Ramos (cell line): ENCODE measurements around the gene EFTUD2.

Experiments used
- in situ Hi-C: fragments of 300-500 bp; cut with MboI; formaldehyde crosslinking; loops from one replicate; pipeline ENCODE4 v1.14.3; 2022; ENCODE audit warnings: low sequenced_read_pairs; ENCODE audit not compliant: unreplicated experiment

The EFTUD2 gene

GRCh38 chr17:44862278-44862914, 36.8 kb downstream of the EFTUD2 start:
- in situ Hi-C loops = loop anchor here (5.0 to 25.0 kb wide), 2 partner anchors 80 to 325 kb away; no protein-coding TSS in a partner anchor

- in situ Hi-C loops = loop anchor here (5.0 to 25.0 kb wide), 2 partner anchors 77 to 322 kb away; no protein-coding TSS in a partner anchor
Observed at GRCh38 chr17:44859701-44860100, 39.5 kb downstream of the EFTUD2 start.

- in situ Hi-C loops = loop anchor here (25.0 kb wide), 1 partner anchor 317 kb away; no protein-coding TSS in a partner anchor
Observed at GRCh38 chr17:44854192-44854591, 45.1 kb downstream of the EFTUD2 start.

DNA sequence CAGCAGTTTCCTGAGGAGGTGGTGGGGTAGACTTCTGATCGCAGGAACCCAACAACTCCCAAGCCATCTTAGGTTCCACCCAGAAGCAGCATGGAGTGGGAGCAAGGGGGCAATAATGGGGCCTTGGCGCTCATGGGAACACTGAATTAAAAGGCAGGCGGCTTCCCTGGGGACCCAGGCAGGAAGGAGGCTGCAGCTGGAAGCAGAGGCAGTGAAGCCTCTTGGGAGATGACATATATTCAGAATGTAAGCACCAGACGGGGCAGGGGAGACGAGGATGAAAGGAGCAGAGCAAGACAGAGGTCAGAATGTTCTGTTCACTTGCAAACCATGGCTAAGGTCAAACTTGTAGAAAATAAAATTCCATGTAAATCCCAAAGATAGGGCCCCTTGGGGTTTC, 48.6 kb downstream of the EFTUD2 start:
- in situ Hi-C loops = loop anchor here (25.0 kb wide), 1 partner anchor 313 kb away; no protein-coding TSS in a partner anchor

DNA sequence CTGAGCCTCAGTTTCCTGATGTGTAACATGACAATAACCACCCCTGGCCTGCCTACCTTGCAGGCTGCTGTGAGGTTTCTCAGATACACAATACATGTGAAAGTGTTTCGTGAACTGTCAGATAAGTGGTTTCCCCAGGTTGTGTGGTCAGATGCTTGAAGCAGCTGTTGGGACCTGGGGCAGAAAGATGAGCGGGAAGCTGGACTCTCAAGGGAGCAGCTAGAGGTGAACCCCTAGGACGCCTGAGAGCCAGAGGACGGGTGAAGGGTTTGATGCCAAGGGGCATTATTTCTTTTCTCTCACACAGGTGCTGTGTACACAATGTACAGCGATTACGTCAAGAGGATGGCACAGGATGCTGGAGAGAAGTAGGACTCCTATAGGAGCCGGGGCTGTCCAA, 49.2 kb downstream of the EFTUD2 start:
- in situ Hi-C loops = loop anchor here (25.0 kb wide), 1 partner anchor 313 kb away; no protein-coding TSS in a partner anchor

DNA sequence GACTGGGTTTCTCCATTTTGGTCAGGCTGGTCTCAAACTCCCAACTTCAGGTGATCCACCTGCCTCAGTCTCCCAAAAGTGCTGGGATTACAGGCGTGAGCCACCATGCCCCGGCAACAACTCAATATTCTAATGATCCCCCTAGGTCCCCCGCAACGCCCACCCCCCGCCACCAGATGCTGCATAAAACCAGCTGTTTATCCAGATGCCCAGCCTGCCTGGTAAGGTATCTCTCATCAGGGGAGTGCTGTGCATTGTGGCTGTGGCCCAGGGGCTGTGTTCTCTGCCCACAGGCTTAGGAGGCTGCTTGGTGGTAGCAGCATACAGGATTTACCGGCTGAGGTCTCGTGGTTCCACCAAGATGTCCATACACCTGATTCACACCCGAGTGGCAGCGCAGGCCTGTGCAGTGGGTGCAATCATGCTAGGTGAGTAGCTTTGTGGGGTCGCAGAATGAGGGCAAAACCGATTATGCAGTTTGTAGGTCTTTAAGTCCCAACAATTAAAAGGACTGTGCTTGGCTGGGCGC, 50.2 kb downstream of the EFTUD2 start:
- in situ Hi-C loops = no loop called here

DNA sequence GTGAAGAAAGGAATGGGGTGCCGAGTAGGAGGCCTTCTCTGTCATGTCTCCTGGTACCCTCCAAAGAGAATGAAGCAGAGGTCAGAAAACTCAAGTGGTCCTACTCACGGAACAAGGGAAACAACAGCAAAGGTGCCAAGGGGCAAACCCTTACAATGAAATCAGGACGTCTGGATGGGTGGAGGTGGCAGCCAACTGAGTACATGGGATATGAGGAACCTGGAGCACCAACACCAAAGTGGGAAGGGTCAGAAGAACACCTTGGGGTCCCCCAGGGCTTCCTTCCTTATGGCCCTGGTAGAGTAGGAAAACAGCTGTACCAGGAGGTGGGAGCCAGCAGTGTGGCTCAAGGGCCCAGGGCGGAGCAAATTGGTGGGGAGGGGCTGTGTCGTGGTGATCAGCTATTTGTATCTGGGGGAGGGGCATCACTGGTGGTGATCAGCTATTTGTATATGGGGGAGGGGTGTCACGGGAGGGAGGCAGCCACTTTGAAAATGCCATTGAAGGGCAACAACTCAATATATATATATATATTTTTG, 50.9 kb downstream of the EFTUD2 start:
- in situ Hi-C loops = no loop called here

DNA sequence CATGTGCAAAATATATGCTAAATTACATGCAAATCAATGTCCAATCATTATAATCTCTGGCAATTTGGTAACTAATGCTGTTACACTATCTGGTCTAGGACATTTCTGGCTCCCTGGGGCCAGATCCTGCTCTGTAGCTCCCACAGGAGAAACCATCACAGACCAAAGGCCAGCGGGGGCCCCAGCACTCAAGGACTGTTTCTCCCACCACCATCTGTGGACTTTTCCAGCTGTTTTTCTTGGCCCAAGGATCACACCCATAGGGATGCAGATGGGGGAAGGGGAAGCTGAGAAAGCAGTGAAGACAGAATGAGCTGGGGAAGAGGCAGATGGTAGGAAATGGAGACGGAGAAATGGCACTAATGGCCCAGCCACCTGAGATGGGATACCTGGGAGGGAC, 51.7 kb downstream of the EFTUD2 start, which contains the start of gene HIGD1B:
TSS of gene HIGD1B (plus strand) at position 298 of the 400 bp plus-strand sequence. CDS start 270 bp downstream, outside the sequence.
- in situ Hi-C loops = no loop called here

DNA sequence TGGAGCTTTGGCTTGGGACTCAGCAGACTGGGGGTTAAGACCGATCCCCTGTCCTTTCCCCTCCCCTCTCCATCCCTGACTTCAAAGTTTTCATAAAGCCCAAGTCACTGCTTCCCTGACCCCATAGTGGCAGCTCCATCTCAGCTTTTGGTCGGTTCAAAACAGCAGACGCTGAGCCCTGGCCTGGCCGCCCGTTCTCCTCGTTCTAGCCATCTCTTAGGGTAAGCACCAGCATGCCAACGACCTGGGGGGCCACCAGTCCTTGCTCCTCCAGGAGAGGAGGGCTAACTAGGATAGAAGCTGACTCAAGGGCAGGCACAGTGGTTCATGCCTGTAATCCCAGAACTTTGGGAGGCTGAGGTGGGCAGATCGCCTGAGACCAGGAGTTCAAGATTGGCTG, 53.0 kb downstream of the EFTUD2 start:
- in situ Hi-C loops = no loop called here

DNA sequence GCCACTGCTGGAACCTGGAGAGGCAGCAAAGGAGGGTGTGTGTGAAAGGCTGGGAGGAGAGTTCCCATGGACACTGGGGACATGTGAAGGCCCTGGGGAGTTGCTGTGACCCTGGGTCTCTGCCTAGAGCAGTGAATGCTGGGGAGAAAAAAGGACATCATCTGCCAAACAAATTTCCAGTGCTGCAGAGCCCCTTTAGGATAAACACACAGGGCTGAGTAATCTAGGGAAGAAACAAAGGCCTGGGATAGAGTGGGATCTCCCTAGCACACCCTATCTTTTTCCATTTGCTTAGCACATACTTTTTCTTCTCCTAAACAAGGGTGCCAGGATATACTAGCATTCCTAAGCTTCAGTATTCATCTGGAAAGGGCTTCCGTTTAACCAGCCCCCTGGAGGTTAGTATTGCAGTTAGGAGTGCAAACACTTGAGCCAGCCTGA, 54.8 kb downstream of the EFTUD2 start:
- in situ Hi-C loops = no loop called here

DNA sequence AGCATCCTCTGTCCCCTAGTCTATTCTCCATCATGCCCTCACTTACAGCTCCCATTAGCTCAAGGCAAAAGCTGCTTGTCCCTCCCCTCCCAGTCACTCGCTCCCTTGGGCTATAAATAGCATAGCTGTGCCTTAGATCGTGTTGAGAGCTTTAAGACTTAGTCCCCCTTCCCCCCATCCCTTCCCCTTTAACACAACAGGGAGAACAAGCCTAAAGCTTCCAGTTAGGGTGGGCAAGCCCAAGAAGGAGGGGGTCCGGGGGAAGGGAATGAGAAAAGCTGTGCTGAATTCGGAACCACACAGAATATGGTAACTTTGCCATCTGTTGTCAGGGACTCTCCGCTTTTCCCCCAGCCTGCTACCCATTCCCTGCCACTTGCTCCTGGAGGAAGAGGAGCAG, 56.5 kb downstream of the EFTUD2 start:
- in situ Hi-C loops = no loop called here

- in situ Hi-C loops = no loop called here
Observed at GRCh38 chr17:44840936-44841335, 58.3 kb downstream of the EFTUD2 start.

DNA sequence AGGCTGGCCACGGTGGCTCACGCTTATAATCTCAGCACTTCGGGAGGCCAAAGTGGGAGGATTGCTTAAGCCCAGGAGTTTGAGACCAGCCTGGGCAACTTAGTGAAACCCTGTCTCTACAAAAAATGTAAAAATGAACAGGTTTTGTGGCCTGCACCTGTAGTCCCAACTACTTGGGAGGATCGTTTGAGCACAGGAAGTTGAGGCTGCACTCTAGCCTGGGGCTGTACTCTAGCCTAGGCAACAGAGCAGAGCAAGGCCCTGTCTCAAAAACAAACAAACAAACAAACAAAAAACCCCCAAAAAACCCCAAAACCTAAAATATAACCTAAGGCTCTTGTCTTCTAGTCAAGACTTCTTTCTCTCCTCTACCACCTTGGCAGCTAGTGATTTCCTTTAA, 59.0 kb downstream of the EFTUD2 start:
- in situ Hi-C loops = no loop called here

DNA sequence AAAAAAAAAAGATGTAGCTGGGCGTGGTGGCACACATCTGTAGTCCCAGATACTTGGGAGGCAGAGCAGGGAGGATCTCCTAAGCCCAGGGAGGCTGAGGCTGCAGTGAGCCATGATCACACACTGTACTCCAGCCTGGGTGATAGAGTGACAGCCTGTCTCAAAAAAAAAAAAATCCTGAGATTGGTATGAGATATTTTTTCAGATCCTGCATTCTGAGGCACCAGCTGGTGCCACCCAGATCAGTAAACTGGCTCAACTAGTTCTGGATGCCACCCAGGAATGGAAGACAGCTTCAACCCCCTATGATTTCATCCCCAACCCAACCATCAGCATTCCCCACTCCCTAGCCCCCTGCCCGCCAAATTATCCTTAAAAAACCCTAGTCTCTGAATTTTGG, 62.0 kb downstream of the EFTUD2 start:
- in situ Hi-C loops = no loop called here

- in situ Hi-C loops = no loop called here
Observed at GRCh38 chr17:44832805-44833204, 66.4 kb downstream of the EFTUD2 start.

- in situ Hi-C loops = no loop called here
Observed at GRCh38 chr17:44831371-44831770, 67.9 kb downstream of the EFTUD2 start.

- in situ Hi-C loops = no loop called here
Observed at GRCh38 chr17:44830359-44831288, 68.6 kb downstream of the EFTUD2 start.

DNA sequence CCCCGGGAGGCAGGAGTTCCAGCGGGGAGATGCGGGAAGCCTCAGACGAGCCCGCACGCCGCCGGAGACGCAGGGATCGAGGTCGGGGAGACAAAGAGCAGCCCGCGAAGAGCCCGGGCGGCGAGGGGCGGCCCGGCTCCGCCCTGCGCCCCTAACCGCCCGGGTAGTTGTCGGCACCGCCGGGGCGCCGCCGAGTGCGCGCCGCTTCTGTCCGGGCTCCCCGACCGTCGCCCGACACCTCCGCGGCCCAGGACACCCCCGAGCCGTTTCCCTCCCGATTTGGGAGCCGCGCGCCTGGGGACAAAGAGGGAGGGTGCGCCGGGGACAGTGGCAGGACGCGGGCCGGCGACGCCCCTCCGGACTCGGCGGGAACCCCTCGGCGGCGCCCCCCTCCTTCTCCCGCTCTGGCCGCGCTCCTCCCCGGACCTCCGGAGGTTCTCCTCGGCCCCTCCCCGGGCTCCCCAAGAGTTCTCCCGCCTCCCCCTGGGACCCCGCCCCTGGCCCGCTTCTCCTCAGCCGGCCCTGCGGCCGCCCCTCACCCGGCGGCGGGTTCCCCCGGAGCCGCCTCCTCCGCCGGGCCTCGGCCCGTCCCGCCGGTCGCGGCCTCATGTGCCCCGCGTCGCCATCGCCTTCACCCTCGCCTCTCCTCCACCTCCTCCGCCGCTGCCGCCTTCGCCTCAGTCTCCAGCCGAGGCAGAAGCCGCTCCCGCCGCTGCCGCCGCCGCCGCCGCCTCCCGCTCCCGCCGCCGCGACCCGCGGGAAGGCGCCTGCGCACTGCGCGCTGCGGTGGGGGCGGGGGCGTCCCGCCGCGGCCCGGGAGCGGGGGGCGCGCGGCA, 69.5 kb downstream of the EFTUD2 start, which contains the start of gene GJC1:
TSS of gene GJC1 (minus strand) at position 765 of the 836 bp plus-strand sequence. CDS start 24,470 bp downstream, outside the sequence.
- in situ Hi-C loops = no loop called here

DNA sequence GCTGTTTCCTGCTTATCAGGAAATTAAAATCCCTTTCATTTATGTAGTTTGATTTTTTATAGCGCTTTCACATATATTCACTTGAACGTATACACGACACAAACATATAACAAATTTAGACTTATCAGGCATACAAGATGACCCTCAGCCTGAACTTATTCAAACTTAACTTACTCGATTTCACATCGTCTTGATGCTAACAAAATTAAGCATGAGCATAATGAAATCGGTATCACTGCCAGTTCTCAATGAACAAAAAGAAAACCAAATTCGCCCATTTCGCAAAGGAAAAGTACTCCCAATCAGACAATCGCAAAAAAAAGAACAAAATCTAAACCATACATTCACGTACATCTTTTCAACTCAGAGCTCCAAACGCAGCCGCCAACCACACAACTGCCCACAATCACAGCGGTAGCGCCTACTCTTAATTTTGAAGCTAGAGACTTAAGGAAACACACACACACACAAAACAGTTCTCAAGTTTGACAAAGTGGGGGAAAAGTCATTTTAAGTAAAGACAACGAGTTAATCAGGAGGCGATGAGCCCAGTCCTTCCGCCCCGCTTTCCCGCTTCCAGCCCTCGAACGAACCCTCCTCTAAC, 70.2 kb downstream of the EFTUD2 start:
- in situ Hi-C loops = no loop called here
